K562 (cell line): Measurements from ENCODE around the gene SCRN1. TPM values are rescaled to one million over a fixed set of nuclear protein-coding genes. Genes with fewer than 3 reads are reported as not detected.

Source experiments
- ATAC-seq: fragments of 200-7000 bp; cut with Tn5 transposase; 3 replicates; pipeline ENCODE4 v1.9.1; 2020; ENCODE audit warnings: moderate library complexity
- BruUV-seq: library from RNA; stranded (reverse); fragments of 400-500 nt; replicated peaks from 2 replicates; lab custom pipeline; 2021; lab: Mats Ljungman, UMichigan
- CTCF ChIA-PET: fragments of 300-600 bp; formaldehyde crosslinking; extraction: SDS; loops from one replicate; lab custom pipeline; 2021; ENCODE audit warnings: low intra/inter-chr PET ratio; lab: Yijun Ruan, JAX
- POLR2A ChIA-PET: fragments of 300-600, 350-650 bp; sonication (Branson Sonifier 250); formaldehyde crosslinking; extraction: SDS; loops from one replicate; lab custom pipeline; 2021; ENCODE audit warnings: antibody characterized with exemption, inconsistent platforms; lab: Yijun Ruan, JAX
- DNase-seq, 4 experiments: peaks; one replicate each; pipeline versions ENCODE4 v3.0.0 to v3.0.0-alpha.2; 2011 to 2018; ENCODE audit warnings: low spot score in 3 of 4, mixed read lengths in 3 of 4; ENCODE audit errors: extremely low read depth in 1 of 4
- FAIRE-seq: peaks from 2 replicates; lab custom pipeline; 2011; peaks lifted over from hg19 to GRCh38; lab: Jason Lieb, UNC
- H2AFZ ChIP-seq: 2 replicates; pipeline ENCODE4 v1.6.0; 2011; ENCODE audit warnings: low read depth, low read length, control low read depth, inconsistent platforms
- H3K27ac ChIP-seq: fragments of 200-600 bp; 3 replicates; pipeline ENCODE4 v1.8.0; 2011; ENCODE audit warnings: low read depth, mild to moderate bottlenecking, control low read depth, inconsistent platforms, low read length, moderate library complexity, mixed read lengths; ENCODE audit errors: extremely low read depth
- H3K27me3 ChIP-seq, 2 experiments: fragments of 300-600 bp in 1 of 2; 2 replicates in 1 of 2; 3 replicates in 1 of 2; pipeline versions ENCODE4 v1.6.0 to v1.8.0; 2011; ENCODE audit warnings: inconsistent platforms in 2 of 2, low read length in 2 of 2, mild to moderate bottlenecking in 1 of 2, mixed read lengths in 1 of 2, moderate library complexity in 1 of 2; ENCODE audit not compliant: control insufficient read depth in 2 of 2, insufficient read depth in 2 of 2
- H3K36me3 ChIP-seq: fragments of 300-600 bp; 3 replicates; pipeline ENCODE4 v1.8.0; 2011; ENCODE audit warnings: mild to moderate bottlenecking, low read length, inconsistent platforms; ENCODE audit not compliant: control insufficient read depth, insufficient read depth
- H3K4me1 ChIP-seq, 2 experiments: fragments of 200-600 bp in 1 of 2; replicated peaks in 1 of 2; 2 replicates in 1 of 2; 3 replicates in 1 of 2; pipeline versions ENCODE4 v1.5.1 to v1.8.0; 2011; ENCODE audit warnings: inconsistent platforms in 2 of 2, low read length in 2 of 2, mild to moderate bottlenecking in 1 of 2, mixed read lengths in 1 of 2, moderate library complexity in 1 of 2; ENCODE audit not compliant: control insufficient read depth in 2 of 2, insufficient read depth in 2 of 2
- H3K4me2 ChIP-seq: 2 replicates; pipeline ENCODE4 v1.6.1; 2011; ENCODE audit warnings: low read length, control low read depth, inconsistent platforms, mixed read lengths; ENCODE audit not compliant: insufficient read depth
- H3K4me3 ChIP-seq: fragments of 200-600 bp; sonication (generic), shearing (Covaris generic); 2 replicates; pipeline ENCODE4 v1.5.1; 2016; ENCODE audit warnings: control low read depth, inconsistent platforms
- H3K79me2 ChIP-seq: fragments of 200-600 bp; 3 replicates; pipeline ENCODE4 v1.8.0; 2011; ENCODE audit warnings: low read length, inconsistent platforms; ENCODE audit not compliant: control insufficient read depth, insufficient read depth
- H3K9ac ChIP-seq, 2 experiments: 2 replicates each; pipeline versions ENCODE4 v1.6.0 to v1.6.1; 2011; ENCODE audit warnings: low read depth in 2 of 2, low read length in 2 of 2, control low read depth in 1 of 2, inconsistent platforms in 1 of 2, mild to moderate bottlenecking in 1 of 2, mixed read lengths in 1 of 2; ENCODE audit not compliant: insufficient read depth in 1 of 2
- H3K9me1 ChIP-seq: one replicate; pipeline ENCODE4 v1.6.0; 2011; ENCODE audit warnings: inconsistent platforms, mild to moderate bottlenecking, low read length, moderate library complexity; ENCODE audit not compliant: control insufficient read depth, insufficient read depth
- H3K9me3 ChIP-seq: replicated peaks from 2 replicates; pipeline ENCODE4 v1.5.1; 2011; ENCODE audit warnings: low read depth, low read length, inconsistent platforms; ENCODE audit not compliant: control insufficient read depth, insufficient read depth
- H4K20me1 ChIP-seq: replicated peaks from 2 replicates; pipeline ENCODE4 v1.6.1; 2011; ENCODE audit warnings: low read length, inconsistent platforms, mixed read lengths; ENCODE audit not compliant: control insufficient read depth, insufficient read depth
- CHD1 ChIP-seq: fragments of 200-600 bp; sonication (generic); IDR thresholded peaks from one replicate; pipeline ENCODE4 v1.6.1; 2012; ENCODE audit warnings: mild to moderate bottlenecking, moderate library complexity, low read length, inconsistent platforms
- HCFC1 ChIP-seq: IDR thresholded peaks from 2 replicates; pipeline ENCODE4 v1.6.1; 2012; ENCODE audit warnings: low read depth, low read length, improper control_type of control experiment
- U2AF1 ChIP-seq: fragments of 200-400 bp; formaldehyde crosslinking; optimal IDR thresholded peaks from 2 replicates; pipeline ENCODE3; 2017; ENCODE audit warnings: mild to moderate bottlenecking, low read depth, low read length, moderate library complexity
- U2AF2 ChIP-seq: fragments of 200-400 bp; formaldehyde crosslinking; optimal IDR thresholded peaks from 2 replicates; pipeline ENCODE3; 2017; ENCODE audit warnings: low read depth, mild to moderate bottlenecking, low read length
- USF2 ChIP-seq: sonication (generic); formaldehyde crosslinking; IDR thresholded peaks from 2 replicates; pipeline ENCODE4 v1.5.0; 2020; ENCODE audit warnings: missing genetic modification reagents
- WGBS: fragments of 100-300 bp; shearing (Covaris generic); methylation state at CpG from one replicate; pipeline ENCODE4 v1.1.6; 2016; ENCODE audit warnings: low coverage, mixed read lengths; ENCODE audit not compliant: insufficient coverage; ENCODE audit errors: missing lambda C conversion rate; 5-methylcytosine and 5-hydroxymethylcytosine counted together
- in situ Hi-C: fragments of 300-500 bp; cut with MboI; formaldehyde crosslinking; loops from 4 replicates; pipeline ENCODE4 v1.15.0; 2018; ENCODE audit warnings: inconsistent platforms, mixed read lengths
- intact Hi-C: fragments of 100-400 bp; cut with micrococcal nuclease; formaldehyde crosslinking; loops from 2 replicates; pipeline ENCODE4 v1.14.2; 2022
- polyA plus RNA-seq, 8 experiments: library from polyadenylated mRNA; depleted of rRNA in 4 of 8; stranded (reverse) in 5 of 8; unstranded in 3 of 8; fragments of >200 nt; fragmentation: Nextera tagmentation in 2 of 8; fragmentation: Illumina TruSeq in 1 of 8; extraction: Ambion mirVana in 2 of 8; extraction: Trizol in 1 of 8; gene quantifications; 2 replicates each; pipeline versions ENCODE4 v1.2.1 to v1.2.3, GENCODE V29; 2011 to 2014; ENCODE audit warnings: inconsistent platforms in 1 of 8, missing spikeins in 1 of 8
- total RNA-seq, 7 experiments: library from RNA; depleted of rRNA in 6 of 7; stranded (reverse); fragments of >200 nt in 6 of 7; fragmentation: Illumina TruSeq in 2 of 7; extraction: Trizol in 2 of 7; gene quantifications; 2 replicates each; pipeline versions ENCODE4 v1.2.1 to v1.2.3, GENCODE V29; 2011 to 2021; ENCODE audit warnings: low replicate concordance in 1 of 7
- TF ChIP-seq, protein P1 (sequence below), 2 experiments: fragments of 450-650 bp; IDR thresholded peaks; 2 replicates each; pipeline ENCODE4 v1.6.1; 2016; ENCODE audit warnings: mild to moderate bottlenecking in 2 of 2, borderline replicate concordance in 1 of 2, low read depth in 1 of 2, moderate library complexity in 1 of 2
- TF ChIP-seq, protein P2 (sequence below): sonication (generic); formaldehyde crosslinking; IDR thresholded peaks from 2 replicates; pipeline ENCODE4 v1.8.0; 2022; ENCODE audit warnings: missing genetic modification reagents, mild to moderate bottlenecking, borderline replicate concordance
- TF ChIP-seq, protein P3 (sequence below): fragments of 250-450 bp; sonication (Bioruptor Pico); IDR thresholded peaks from 2 replicates; pipeline ENCODE4 v1.5.0; 2021

SCRN1 gene
- total and polyA plus RNA-seq, 9 of the 15 experiments (the other 6 are each of a cell fraction or from before 2014, with no cell fraction given) = 0.13 to 1.4 (median 0.20) TPM

GRCh38 chr7:29886827-29887226, 102.8 kb downstream of the SCRN1 start (continued):
- TF ChIP-seq U2AF1 = no peak
- TF ChIP-seq, all 486 proteins: peak for 0

GRCh38 chr7:29885626-29886025, 104.0 kb downstream of the SCRN1 start:
- WGBS = 18% methylated on average over 3 of the region's 3 CpGs
- BruUV-seq = no TSS peak
- POLR2A ChIA-PET = interaction anchor here (0.8 kb wide), 1 partner anchor 262 kb away, joined by 3 read pairs; no protein-coding TSS in a partner anchor
- Histone ChIP-seq H3K9me3 (no peaks in the 10 kb centered on the region), H3K27me3 (no peaks in the 10 kb centered on the region), H3K79me2 (no peaks in the 10 kb centered on the region), H3K9ac (no peak overlapping the region), H3K4me1 (peaks cover 0 to 2% of the 10 kb centered on the region in 2 experiments; a peak in 1 of 5 replicates), H4K20me1 (no peaks in the 10 kb centered on the region), H3K9me1 (no peaks in the 10 kb centered on the region), H3K4me3 (no peak overlapping the region), H3K27ac (no peak overlapping the region), H3K4me2 (no peak overlapping the region), H3K36me3 (no peaks in the 10 kb centered on the region), H2AFZ (no peak overlapping the region)
- ATAC-seq (no peak), DNase-seq (no peak), FAIRE-seq (no peak)
- intact Hi-C loops = no loop called here
- CTCF ChIA-PET = no interaction called here
- in situ Hi-C loops = no loop called here
- TF ChIP-seq USF2 (CRISPR knock-in tag) = no peak
- TF ChIP-seq, protein P1, sequence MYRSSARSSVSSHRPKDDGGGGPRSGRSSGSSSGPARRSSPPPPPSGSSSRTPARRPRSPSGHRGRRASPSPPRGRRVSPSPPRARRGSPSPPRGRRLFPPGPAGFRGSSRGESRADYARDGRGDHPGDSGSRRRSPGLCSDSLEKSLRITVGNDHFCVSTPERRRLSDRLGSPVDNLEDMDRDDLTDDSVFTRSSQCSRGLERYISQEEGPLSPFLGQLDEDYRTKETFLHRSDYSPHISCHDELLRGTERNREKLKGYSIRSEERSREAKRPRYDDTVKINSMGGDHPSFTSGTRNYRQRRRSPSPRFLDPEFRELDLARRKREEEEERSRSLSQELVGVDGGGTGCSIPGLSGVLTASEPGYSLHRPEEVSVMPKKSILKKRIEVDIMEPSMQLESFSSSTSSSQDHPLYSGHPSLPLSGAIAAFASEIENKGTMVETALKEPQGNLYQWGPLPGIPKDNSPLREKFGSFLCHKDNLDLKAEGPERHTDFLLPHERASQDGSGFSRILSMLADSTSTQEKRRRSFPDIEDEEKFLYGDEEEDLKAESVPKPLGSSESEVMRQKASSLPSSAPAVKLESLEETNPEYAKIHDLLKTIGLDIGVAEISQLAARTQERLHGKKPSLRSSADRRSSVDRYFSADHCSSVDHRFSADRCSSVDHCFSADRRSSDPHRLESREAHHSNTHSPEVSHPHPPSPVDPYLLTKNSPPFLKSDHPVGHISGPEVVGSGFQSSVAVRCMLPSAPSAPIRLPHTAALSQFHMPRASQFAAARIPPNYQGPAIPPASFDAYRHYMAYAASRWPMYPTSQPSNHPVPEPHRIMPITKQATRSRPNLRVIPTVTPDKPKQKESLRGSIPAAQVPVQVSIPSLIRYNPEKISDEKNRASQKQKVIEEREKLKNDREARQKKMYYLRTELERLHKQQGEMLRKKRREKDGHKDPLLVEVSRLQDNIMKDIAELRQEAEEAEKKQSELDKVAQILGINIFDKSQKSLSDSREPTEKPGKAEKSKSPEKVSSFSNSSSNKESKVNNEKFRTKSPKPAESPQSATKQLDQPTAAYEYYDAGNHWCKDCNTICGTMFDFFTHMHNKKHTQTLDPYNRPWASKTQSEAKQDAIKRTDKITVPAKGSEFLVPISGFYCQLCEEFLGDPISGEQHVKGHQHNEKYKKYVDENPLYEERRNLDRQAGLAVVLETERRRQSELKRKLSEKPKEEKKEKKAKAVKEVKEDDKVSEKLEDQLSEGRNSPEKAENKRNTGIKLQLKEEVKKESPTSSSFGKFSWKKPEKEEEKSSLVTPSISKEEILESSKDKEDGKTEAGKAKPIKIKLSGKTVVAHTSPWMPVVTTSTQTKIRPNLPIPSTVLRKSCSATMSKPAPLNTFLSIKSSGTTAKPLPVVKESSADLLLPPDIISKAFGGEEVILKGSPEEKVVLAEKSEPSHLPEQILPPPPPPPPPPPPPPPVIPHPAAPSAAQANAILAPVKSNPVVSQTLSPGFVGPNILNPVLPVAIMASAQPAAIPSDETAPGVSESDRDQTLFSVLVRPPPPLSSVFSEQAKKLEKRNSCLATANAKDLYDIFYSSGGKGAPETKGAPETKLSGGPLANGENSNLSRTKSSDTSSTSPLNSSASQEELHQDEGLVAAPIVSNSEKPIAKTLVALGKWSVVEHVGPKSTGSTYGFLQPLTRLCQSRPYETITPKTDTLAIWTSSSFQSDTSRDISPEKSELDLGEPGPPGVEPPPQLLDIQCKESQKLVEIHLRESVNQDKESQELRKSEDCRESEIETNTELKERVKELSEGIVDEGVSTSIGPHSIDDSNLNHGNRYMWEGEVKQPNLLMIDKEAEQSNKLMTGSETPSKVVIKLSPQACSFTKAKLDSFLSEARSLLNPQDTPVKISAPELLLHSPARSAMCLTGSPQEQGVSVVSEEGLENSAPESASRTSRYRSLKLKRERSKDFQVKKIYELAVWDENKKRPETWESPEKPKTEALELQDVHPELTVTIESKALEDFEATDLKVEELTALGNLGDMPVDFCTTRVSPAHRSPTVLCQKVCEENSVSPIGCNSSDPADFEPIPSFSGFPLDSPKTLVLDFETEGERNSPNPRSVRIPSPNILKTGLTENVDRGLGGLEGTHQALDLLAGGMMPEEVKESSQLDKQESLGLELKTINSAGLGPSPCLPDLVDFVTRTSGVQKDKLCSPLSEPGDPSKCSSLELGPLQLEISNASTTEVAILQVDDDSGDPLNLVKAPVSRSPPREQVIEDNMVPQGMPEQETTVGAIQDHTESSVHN (IDR thresholded peaks at IDR 0.05; ENCODE audit: borderline replicate concordance in 1 of 2, low read depth in 1 of 2) = no peak
- TF ChIP-seq CHD1 = no peak
- TF ChIP-seq, protein P2, sequence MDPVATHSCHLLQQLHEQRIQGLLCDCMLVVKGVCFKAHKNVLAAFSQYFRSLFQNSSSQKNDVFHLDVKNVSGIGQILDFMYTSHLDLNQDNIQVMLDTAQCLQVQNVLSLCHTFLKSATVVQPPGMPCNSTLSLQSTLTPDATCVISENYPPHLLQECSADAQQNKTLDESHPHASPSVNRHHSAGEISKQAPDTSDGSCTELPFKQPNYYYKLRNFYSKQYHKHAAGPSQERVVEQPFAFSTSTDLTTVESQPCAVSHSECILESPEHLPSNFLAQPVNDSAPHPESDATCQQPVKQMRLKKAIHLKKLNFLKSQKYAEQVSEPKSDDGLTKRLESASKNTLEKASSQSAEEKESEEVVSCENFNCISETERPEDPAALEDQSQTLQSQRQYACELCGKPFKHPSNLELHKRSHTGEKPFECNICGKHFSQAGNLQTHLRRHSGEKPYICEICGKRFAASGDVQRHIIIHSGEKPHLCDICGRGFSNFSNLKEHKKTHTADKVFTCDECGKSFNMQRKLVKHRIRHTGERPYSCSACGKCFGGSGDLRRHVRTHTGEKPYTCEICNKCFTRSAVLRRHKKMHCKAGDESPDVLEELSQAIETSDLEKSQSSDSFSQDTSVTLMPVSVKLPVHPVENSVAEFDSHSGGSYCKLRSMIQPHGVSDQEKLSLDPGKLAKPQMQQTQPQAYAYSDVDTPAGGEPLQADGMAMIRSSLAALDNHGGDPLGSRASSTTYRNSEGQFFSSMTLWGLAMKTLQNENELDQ (CRISPR knock-in tag) = no peak
- no peak for TF ChIP-seq HCFC1
- TF ChIP-seq, protein P3, sequence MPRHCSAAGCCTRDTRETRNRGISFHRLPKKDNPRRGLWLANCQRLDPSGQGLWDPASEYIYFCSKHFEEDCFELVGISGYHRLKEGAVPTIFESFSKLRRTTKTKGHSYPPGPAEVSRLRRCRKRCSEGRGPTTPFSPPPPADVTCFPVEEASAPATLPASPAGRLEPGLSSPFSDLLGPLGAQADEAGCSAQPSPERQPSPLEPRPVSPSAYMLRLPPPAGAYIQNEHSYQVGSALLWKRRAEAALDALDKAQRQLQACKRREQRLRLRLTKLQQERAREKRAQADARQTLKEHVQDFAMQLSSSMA (CRISPR knock-in tag) = no peak
- no peak for TF ChIP-seq U2AF2
